H1 (cell line): ENCODE data around the gene FCAR. TPM values are rescaled to one million over a fixed set of nuclear protein-coding genes. Genes with fewer than 3 reads are reported as not detected.

Experiments used
- CTCF ChIA-PET: fragments of 300-600 bp; sonication (Branson Sonifier 250); formaldehyde crosslinking; loops from one replicate; lab custom pipeline; 2021; ENCODE audit not compliant: partially characterized antibody; lab: Charles Lee
- POLR2A ChIA-PET: fragments of 300-600 bp; sonication (Branson Sonifier 250); formaldehyde crosslinking; loops from one replicate; lab custom pipeline; 2021; ENCODE audit warnings: inconsistent platforms; ENCODE audit not compliant: partially characterized antibody; lab: Charles Lee
- DNase-seq, 2 experiments: peaks; one replicate each; pipeline versions ENCODE4 v3.0.0 to v3.0.0-alpha.2; 2010 to 2022; ENCODE audit warnings: low spot score in 2 of 2, low read depth in 1 of 2, mixed read lengths in 1 of 2
- FAIRE-seq: peaks from 2 replicates; lab custom pipeline; 2011; peaks lifted over from hg19 to GRCh38; lab: Jason Lieb, UNC
- H2AFZ ChIP-seq: 2 replicates; pipeline ENCODE4 v1.8.1; 2012; ENCODE audit warnings: low read length, inconsistent platforms
- H2AK5ac ChIP-seq: 2 replicates; pipeline ENCODE4 v1.6.1; 2013; ENCODE audit warnings: low read depth, low read length
- H2BK120ac ChIP-seq: replicated peaks from 2 replicates; pipeline ENCODE3; 2013; ENCODE audit warnings: low read depth, low read length, inconsistent platforms
- H2BK12ac ChIP-seq: 2 replicates; pipeline ENCODE4 v1.6.1; 2013; ENCODE audit warnings: low read depth, low read length
- H2BK15ac ChIP-seq: 2 replicates; pipeline ENCODE4 v1.6.1; 2013; ENCODE audit warnings: low read length
- H2BK20ac ChIP-seq: 2 replicates; pipeline ENCODE4 v1.6.1; 2013; ENCODE audit warnings: low read length
- H2BK5ac ChIP-seq: 2 replicates; pipeline ENCODE4 v1.6.1; 2013; ENCODE audit warnings: low read depth, low read length
- H3K14ac ChIP-seq: 2 replicates; pipeline ENCODE4 v1.6.1; 2013; ENCODE audit warnings: inconsistent platforms; ENCODE audit not compliant: insufficient read length
- H3K18ac ChIP-seq: 2 replicates; pipeline ENCODE4 v1.6.1; 2013; ENCODE audit warnings: low read length; ENCODE audit errors: extremely low read depth
- H3K23ac ChIP-seq: 2 replicates; pipeline ENCODE4 v1.6.1; 2013; ENCODE audit warnings: inconsistent platforms; ENCODE audit not compliant: insufficient read length
- H3K23me2 ChIP-seq: 2 replicates; pipeline ENCODE4 v1.6.1; 2013; ENCODE audit warnings: low read depth, low read length
- H3K27ac ChIP-seq: 2 replicates; pipeline ENCODE4 v1.6.1; 2011; ENCODE audit warnings: low read depth, low read length, inconsistent platforms
- H3K27me3 ChIP-seq, 4 experiments: replicated peaks in 1 of 4; 1 replicate in 1 of 4; 2 replicates in 3 of 4; pipeline versions ENCODE4 v1.6.1 to v1.8.1; 2011 to 2013; ENCODE audit warnings: low read length in 3 of 4, mild to moderate bottlenecking in 3 of 4, inconsistent platforms in 2 of 4, mixed read lengths in 2 of 4, moderate library complexity in 1 of 4; ENCODE audit not compliant: control insufficient read depth in 3 of 4, insufficient read depth in 3 of 4; ENCODE audit errors: extremely low read depth in 1 of 4
- H3K36me3 ChIP-seq, 4 experiments: 2 replicates each; pipeline versions ENCODE4 v1.6.1 to v1.8.1; 2011 to 2013; ENCODE audit warnings: mild to moderate bottlenecking in 4 of 4, low read length in 3 of 4, moderate library complexity in 2 of 4, control low read depth in 1 of 4, inconsistent platforms in 1 of 4; ENCODE audit not compliant: insufficient read depth in 4 of 4, control insufficient read depth in 2 of 4
- H3K4ac ChIP-seq: replicated peaks from 2 replicates; pipeline ENCODE3; 2013; ENCODE audit warnings: low read length, low read depth, mixed read lengths, inconsistent platforms; ENCODE audit not compliant: insufficient read length
- H3K4me1 ChIP-seq, 4 experiments: replicated peaks in 1 of 4; 1 replicate in 1 of 4; 2 replicates in 3 of 4; pipeline versions ENCODE4 v1.6.1 to v1.8.1; 2011 to 2013; ENCODE audit warnings: low read length in 3 of 4, inconsistent platforms in 2 of 4, mixed read lengths in 1 of 4; ENCODE audit not compliant: insufficient read depth in 4 of 4, control insufficient read depth in 3 of 4
- H3K4me2 ChIP-seq, 2 experiments: 2 replicates each; pipeline versions ENCODE4 v1.6.1 to v1.8.1; 2011 to 2013; ENCODE audit warnings: low read depth in 2 of 2, low read length in 2 of 2, control low read depth in 1 of 2, inconsistent platforms in 1 of 2, mild to moderate bottlenecking in 1 of 2; ENCODE audit not compliant: insufficient read depth in 1 of 2
- H3K4me3 ChIP-seq, 4 experiments: fragments of 200-600, 300-600 bp in 1 of 4; sonication (generic), shearing (Covaris generic), sonication (Bioruptor Twin) in 1 of 4; 2 replicates each; pipeline versions ENCODE4 v1.5.1 to v1.8.1; 2011 to 2016; ENCODE audit warnings: low read length in 4 of 4, low read depth in 3 of 4, control low read depth in 2 of 4, inconsistent platforms in 2 of 4, mild to moderate bottlenecking in 2 of 4, mixed read lengths in 1 of 4, moderate library complexity in 1 of 4; ENCODE audit not compliant: insufficient read depth in 2 of 4; ENCODE audit errors: extremely low read depth in 1 of 4
- H3K56ac ChIP-seq: replicated peaks from 2 replicates; pipeline ENCODE3; 2013; ENCODE audit warnings: low read depth, mild to moderate bottlenecking, mixed read lengths, low read length, inconsistent platforms; ENCODE audit not compliant: insufficient read length
- H3K79me1 ChIP-seq: 2 replicates; pipeline ENCODE4 v1.6.1; 2013; ENCODE audit warnings: low read depth, low read length, control low read depth
- H3K79me2 ChIP-seq, 2 experiments: 2 replicates each; pipeline versions ENCODE4 v1.6.1 to v1.8.1; 2012 to 2013; ENCODE audit warnings: low read length in 2 of 2, mild to moderate bottlenecking in 2 of 2, inconsistent platforms in 1 of 2; ENCODE audit not compliant: insufficient read depth in 2 of 2, control insufficient read depth in 1 of 2
- H3K9ac ChIP-seq, 4 experiments: replicated peaks in 1 of 4; 1 replicate in 1 of 4; 2 replicates in 3 of 4; pipeline versions ENCODE4 v1.6.1 to v1.8.1; 2011 to 2013; ENCODE audit warnings: low read depth in 3 of 4, low read length in 3 of 4, control low read depth in 2 of 4, mild to moderate bottlenecking in 2 of 4, moderate library complexity in 2 of 4, inconsistent platforms in 1 of 4; ENCODE audit errors: extremely low read depth in 1 of 4
- H3K9me3 ChIP-seq, 2 experiments: 2 replicates each; pipeline versions ENCODE4 v1.6.1 to v1.8.1; 2012 to 2013; ENCODE audit warnings: mild to moderate bottlenecking in 2 of 2, moderate library complexity in 2 of 2, control low read depth in 1 of 2, inconsistent platforms in 1 of 2, low read depth in 1 of 2, low read length in 1 of 2, mixed read lengths in 1 of 2; ENCODE audit not compliant: insufficient read depth in 2 of 2
- H4K20me1 ChIP-seq, 2 experiments: replicated peaks in 1 of 2; 2 replicates each; pipeline versions ENCODE3 to v1.8.1; 2011 to 2013; ENCODE audit warnings: inconsistent platforms in 2 of 2, low read length in 2 of 2, mild to moderate bottlenecking in 1 of 2; ENCODE audit not compliant: insufficient read depth in 2 of 2, control insufficient read depth in 1 of 2
- H4K5ac ChIP-seq: 2 replicates; pipeline ENCODE4 v1.6.1; 2013; ENCODE audit warnings: low read length, low read depth, mixed read lengths, inconsistent platforms; ENCODE audit not compliant: insufficient read length
- H4K8ac ChIP-seq: 2 replicates; pipeline ENCODE4 v1.8.0; 2013; ENCODE audit warnings: mild to moderate bottlenecking, moderate library complexity, low read length, inconsistent platforms; ENCODE audit not compliant: insufficient read depth; ENCODE audit errors: extremely low read depth
- H4K91ac ChIP-seq: replicated peaks from 2 replicates; pipeline ENCODE3; 2013; ENCODE audit warnings: low read length, mixed read lengths, inconsistent platforms; ENCODE audit not compliant: insufficient read length
- BCL11A ChIP-seq, 2 experiments: IDR thresholded peaks; one replicate each; pipeline ENCODE4 v1.6.1; 2011; ENCODE audit warnings: low read depth in 2 of 2, low read length in 2 of 2, mild to moderate bottlenecking in 2 of 2
- BRCA1 ChIP-seq: IDR thresholded peaks from 2 replicates; pipeline ENCODE4 v1.6.1; 2012; ENCODE audit warnings: low read depth, low read length, improper control_type of control experiment
- CBX5 ChIP-seq: fragments of 300-800, 300-1000 bp; sonication (generic); IDR thresholded peaks from 2 replicates; pipeline ENCODE4 v1.7.1; 2016; ENCODE audit warnings: antibody characterized with exemption, low read length, low read depth
- GABPA ChIP-seq: IDR thresholded peaks from 2 replicates; pipeline ENCODE4 v1.6.1; 2011; ENCODE audit warnings: mild to moderate bottlenecking, low read length, moderate library complexity, borderline replicate concordance; ENCODE audit not compliant: insufficient read depth
- KDM1A ChIP-seq: fragments of 200-600, 300-600 bp; sonication (generic); IDR thresholded peaks from 2 replicates; pipeline ENCODE4 v1.7.1; 2016; ENCODE audit warnings: mild to moderate bottlenecking, low read length, borderline replicate concordance
- MAFK ChIP-seq: IDR thresholded peaks from 2 replicates; pipeline ENCODE4 v1.6.1; 2012; ENCODE audit warnings: low read depth, mild to moderate bottlenecking, improper control_type of control experiment, low read length
- PHF8 ChIP-seq: fragments of 200-600 bp; sonication (generic); conservative IDR thresholded peaks from 2 replicates; pipeline ENCODE4 v1.7.1; 2012; ENCODE audit warnings: low read depth, mild to moderate bottlenecking, inconsistent platforms, low read length, moderate library complexity
- POLR2A ChIP-seq, 2 experiments: IDR thresholded peaks; 1 replicate in 1 of 2; 2 replicates in 1 of 2; pipeline ENCODE4 v1.6.1; 2011; ENCODE audit warnings: low read depth in 2 of 2, low read length in 2 of 2, mild to moderate bottlenecking in 2 of 2; ENCODE audit errors: control extremely low read depth in 1 of 2
- RBBP5 ChIP-seq: IDR thresholded peaks from 2 replicates; pipeline ENCODE4 v1.7.1; 2012; ENCODE audit warnings: low read depth, mild to moderate bottlenecking, inconsistent platforms, low read length, moderate library complexity, borderline replicate concordance
- SAP30 ChIP-seq: fragments of 300-600 bp; sonication (generic); IDR thresholded peaks from 2 replicates; pipeline ENCODE4 v1.7.1; 2012; ENCODE audit warnings: low read length, moderate library complexity, mild to moderate bottlenecking, inconsistent platforms; ENCODE audit not compliant: insufficient read depth, insufficient replicate concordance
- TBP ChIP-seq: IDR thresholded peaks from 2 replicates; pipeline ENCODE4 v1.6.1; 2011; ENCODE audit warnings: low read depth, low read length, improper control_type of control experiment
- TCF12 ChIP-seq: IDR thresholded peaks from 2 replicates; pipeline ENCODE4 v1.6.1; 2011; ENCODE audit warnings: low read depth, mild to moderate bottlenecking, low read length
- ZNF274 ChIP-seq: IDR thresholded peaks from 2 replicates; pipeline ENCODE4 v1.7.0; 2012; ENCODE audit warnings: low read length, borderline replicate concordance; ENCODE audit errors: extremely low read depth
- WGBS, 2 experiments: shearing (Covaris generic) in 1 of 2; methylation state at CpG; one replicate each; pipeline versions ENCODE4 v1.1.6 to v1.1.7; 2013 to 2015; ENCODE audit warnings: low lambda C conversion rate in 2 of 2, mixed read lengths in 2 of 2, inconsistent platforms in 1 of 2, low coverage in 1 of 2, missing lambda C conversion rate in 1 of 2; ENCODE audit not compliant: insufficient replicate concordance in 2 of 2, insufficient coverage in 1 of 2, insufficient read length in 1 of 2; ENCODE audit errors: extremely low coverage in 1 of 2, missing lambda C conversion rate in 1 of 2; 5-methylcytosine and 5-hydroxymethylcytosine counted together
- polyA plus RNA-seq, 7 experiments: library from polyadenylated mRNA; depleted of rRNA in 3 of 7; stranded (reverse) in 5 of 7; unstranded in 2 of 7; fragments of >200 nt in 5 of 7; fragments of 200-250 nt in 2 of 7; gene quantifications; 1 replicate in 5 of 7; 2 replicates in 1 of 7; 4 replicates in 1 of 7; pipeline versions ENCODE4 v1.2.1 to v1.2.3, GENCODE V29; 2011 to 2013; ENCODE audit warnings: missing spikeins in 2 of 7, mixed read lengths in 2 of 7
- total RNA-seq: library from RNA; stranded (reverse); fragmentation: NEBNext Ultra II Directional; extraction: Animal tissue kit (Norgen Biotek cat#: 25700); gene quantifications from 2 replicates; pipeline ENCODE4 v1.2.1, GENCODE V29; 2021
- TF ChIP-seq, protein P1 (sequence below): IDR thresholded peaks from 2 replicates; pipeline ENCODE4 v1.6.1; 2012; ENCODE audit warnings: inconsistent platforms

Gene FCAR
- total and polyA plus RNA-seq, 2 of the 8 experiments (the other 6 are each of a cell fraction or from before 2014, with no cell fraction given): not detected

DNA sequence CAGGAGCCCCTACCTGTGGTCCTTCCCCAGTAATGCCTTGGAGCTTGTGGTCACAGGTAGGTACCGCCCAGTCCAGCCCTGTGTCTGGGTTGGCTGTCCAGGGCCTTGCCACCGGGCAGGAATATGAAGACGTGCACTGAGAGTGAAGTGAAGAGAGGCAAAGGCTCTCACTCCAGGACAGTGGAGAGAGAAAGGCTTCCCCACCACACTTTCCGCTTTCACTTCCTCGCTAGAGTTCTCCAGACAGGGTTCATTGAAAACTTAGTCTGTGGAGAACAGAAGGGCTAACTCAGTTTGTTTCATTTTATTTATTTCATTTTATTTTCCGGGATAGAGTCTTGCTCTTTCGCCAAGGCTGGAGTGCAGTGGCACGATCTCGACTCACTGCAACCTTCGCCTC is 14.2 kb downstream of the FCAR start:
- Histone ChIP-seq H4K5ac (no peak overlapping the region), H3K4ac (no peak overlapping the region), H2AK5ac (no peak overlapping the region; the same call in 1 of the 2 replicates), H3K18ac (no peak overlapping the region), H2BK20ac (0 out of 2 replicates have a peak overlapping the region, but pooled peaks have one; percentile 43), H2BK15ac (no peak overlapping the region; the same call in 1 of the 2 replicates), H3K14ac (no peak overlapping the region), H3K27ac (0 out of 2 replicates have a peak overlapping the region, but pooled peaks have one; percentile 45), H3K79me1 (no peaks in the 10 kb centered on the region), H3K4me1 (peaks cover 0 to 4% (median 0%) of the 10 kb centered on the region in 4 experiments; a peak in 2 of 7 replicates), H4K8ac (no peak overlapping the region), H4K20me1 (no peaks in the 10 kb centered on the region), H2BK12ac (no peak overlapping the region), H3K27me3 (0 out of 7 replicates have a peak, but pooled peaks cover 0 to 2% (median 0%) of the 10 kb centered on the region in 4 experiments), H3K56ac (no peak overlapping the region), H3K23me2 (no peaks in the 10 kb centered on the region), H3K36me3 (no peaks in the 10 kb centered on the region), H2BK120ac (no peak overlapping the region), H3K4me2 (no peak overlapping the region), H3K23ac (no peak overlapping the region), H2BK5ac (no peak overlapping the region), H2AFZ (no peak overlapping the region), H3K9ac (no peak overlapping the region), H3K79me2 (no peaks in the 10 kb centered on the region), H3K4me3 (no peak overlapping the region), H4K91ac (no peak overlapping the region), H3K9me3 (no peaks in the 10 kb centered on the region; a peak in 1 of 4 replicates)
- FAIRE-seq (no peak), DNase-seq (no peak)
- ChIA-PET POLR2A (interaction anchor here (0.6 kb wide), 1 partner anchor 204 kb away, joined by 3 read pairs; no protein-coding TSS in a partner anchor), CTCF (interaction anchor here (1.2 to 2.8 kb wide), 2 partner anchors 14 to 35 kb away, joined by 3 to 11 read pairs; no protein-coding TSS in a partner anchor)
- 96% methylated on average over 10 of the region's 10 CpGs; no CpG with 5 or more reads in 1 of the 2 experiments for WGBS, 2 experiments
- no peak for TF ChIP-seq TBP
- no peak for TF ChIP-seq ZNF274
- no peak for TF ChIP-seq POLR2A (IDR thresholded peaks at IDR 0.05; ENCODE audit: control extremely low read depth in 1 of 2, low read depth in 2 of 2, low read length in 2 of 2)
- TF ChIP-seq CBX5: no peak
- no peak for TF ChIP-seq SAP30
- TF ChIP-seq PHF8: no peak
- no peak for TF ChIP-seq BCL11A (IDR thresholded peaks at IDR 0.05; ENCODE audit: low read depth in 2 of 2, low read length in 2 of 2)
- no peak for TF ChIP-seq GABPA
- TF ChIP-seq TCF12: no peak
- TF ChIP-seq KDM1A: no peak
- TF ChIP-seq RBBP5: no peak
- TF ChIP-seq BRCA1: no peak
- TF ChIP-seq MAFK: no peak
- TF ChIP-seq, protein P1, sequence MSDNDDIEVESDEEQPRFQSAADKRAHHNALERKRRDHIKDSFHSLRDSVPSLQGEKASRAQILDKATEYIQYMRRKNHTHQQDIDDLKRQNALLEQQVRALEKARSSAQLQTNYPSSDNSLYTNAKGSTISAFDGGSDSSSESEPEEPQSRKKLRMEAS: no peak
